SK-N-SH (cell line): ENCODE measurements around the gene PARD3. TPM values are rescaled to one million over a fixed set of nuclear protein-coding genes. Genes with fewer than 3 reads are reported as not detected.

Source experiments
- CTCF ChIA-PET: fragments of 300-600, 350-600 bp; formaldehyde crosslinking; extraction: SDS; loops from one replicate; lab custom pipeline; 2021; lab: Yijun Ruan, JAX
- POLR2A ChIA-PET: fragments of 350-600 bp; sonication (Branson Sonifier 250); formaldehyde crosslinking; extraction: SDS; loops from one replicate; lab custom pipeline; 2020; ENCODE audit warnings: antibody characterized with exemption, inconsistent platforms; lab: Yijun Ruan, JAX
- DNase-seq: peaks from one replicate; pipeline ENCODE4 v3.0.0; 2012
- H2AFZ ChIP-seq: fragments of 200-600 bp; sonication (generic); 2 replicates; pipeline ENCODE4 v1.8.1; 2016; ENCODE audit warnings: antibody characterized with exemption, mild to moderate bottlenecking, low read depth
- H3F3A ChIP-seq: fragments of 200-600 bp; sonication (generic); replicated peaks from 2 replicates; pipeline ENCODE3; 2016; ENCODE audit warnings: antibody characterized with exemption, mild to moderate bottlenecking; ENCODE audit not compliant: insufficient read depth
- H3K27ac ChIP-seq, 2 experiments: fragments of 200-500 bp in 1 of 2; fragments of 200-600 bp in 1 of 2; sonication (Bioruptor generic) in 1 of 2; sonication (generic), shearing (Covaris generic) in 1 of 2; 2 replicates each; pipeline versions ENCODE4 v1.5.1 to v1.6.1; 2014 to 2016; ENCODE audit warnings: low read depth in 2 of 2, inconsistent platforms in 1 of 2, low read length in 1 of 2, mild to moderate bottlenecking in 1 of 2, mixed read lengths in 1 of 2
- H3K27me3 ChIP-seq: fragments of 200-600 bp; sonication (generic), shearing (Covaris generic); 2 replicates; pipeline ENCODE4 v1.6.1; 2016; ENCODE audit warnings: mixed run types; ENCODE audit not compliant: insufficient read depth
- H3K36me3 ChIP-seq, 2 experiments: fragments of 200-500 bp in 1 of 2; fragments of 200-600 bp in 1 of 2; sonication (Bioruptor generic) in 1 of 2; sonication (generic) in 1 of 2; replicated peaks in 1 of 2; 2 replicates each; pipeline versions ENCODE3 to v1.5.1; 2014 to 2016; ENCODE audit warnings: low read length in 1 of 2, mild to moderate bottlenecking in 1 of 2; ENCODE audit not compliant: insufficient read depth in 2 of 2, control insufficient read depth in 1 of 2
- H3K4me1 ChIP-seq, 2 experiments: fragments of 200-500 bp in 1 of 2; fragments of 200-600 bp in 1 of 2; sonication (Bioruptor generic) in 1 of 2; sonication (generic), shearing (Covaris generic) in 1 of 2; 2 replicates each; pipeline versions ENCODE4 v1.5.1 to v1.6.1; 2014 to 2016; ENCODE audit warnings: low read depth in 1 of 2, low read length in 1 of 2, mixed run types in 1 of 2; ENCODE audit not compliant: insufficient read depth in 2 of 2, control insufficient read depth in 1 of 2
- H3K4me2 ChIP-seq: fragments of 200-600 bp; sonication (generic), shearing (Covaris generic); 2 replicates; pipeline ENCODE4 v1.6.1; 2017; ENCODE audit warnings: mixed run types
- H3K4me3 ChIP-seq, 2 experiments: fragments of 200-500 bp in 1 of 2; fragments of 200-600 bp in 1 of 2; sonication (Bioruptor generic) in 1 of 2; sonication (generic), shearing (Covaris generic) in 1 of 2; 2 replicates each; pipeline versions ENCODE4 v1.5.1 to v1.8.1; 2014 to 2016; ENCODE audit warnings: low read depth in 2 of 2, inconsistent platforms in 1 of 2, low read length in 1 of 2, mild to moderate bottlenecking in 1 of 2, mixed read lengths in 1 of 2, moderate library complexity in 1 of 2
- H3K79me2 ChIP-seq: fragments of 200-600 bp; sonication (generic); 2 replicates; pipeline ENCODE4 v1.8.1; 2017; ENCODE audit warnings: mild to moderate bottlenecking; ENCODE audit not compliant: insufficient read depth
- H3K9ac ChIP-seq: fragments of 200-600 bp; sonication (generic); 2 replicates; pipeline ENCODE4 v1.6.1; 2017; ENCODE audit warnings: mixed run types
- H3K9me2 ChIP-seq: fragments of 200-600 bp; sonication (generic); 2 replicates; pipeline ENCODE4 v1.6.1; 2017; ENCODE audit warnings: mixed run types
- H3K9me3 ChIP-seq: fragments of 200-600 bp; sonication (generic); 2 replicates; pipeline ENCODE4 v1.6.1; 2017; ENCODE audit warnings: mixed run types, mild to moderate bottlenecking, moderate library complexity
- H4K20me1 ChIP-seq: fragments of 200-600 bp; sonication (generic); 2 replicates; pipeline ENCODE4 v1.6.1; 2017; ENCODE audit warnings: mild to moderate bottlenecking, mixed run types; ENCODE audit not compliant: insufficient read depth
- EP300 ChIP-seq, 2 experiments: IDR thresholded peaks; 2 replicates each; pipeline versions ENCODE4 v1.4.0 to v1.6.1; 2012; ENCODE audit warnings: borderline replicate concordance in 1 of 2, low read depth in 1 of 2, low read length in 1 of 2
- EZH2phosphoT487 ChIP-seq: fragments of 200-600 bp; sonication (generic); IDR thresholded peaks from 2 replicates; pipeline ENCODE4 v1.6.1; 2017; ENCODE audit warnings: low read depth, mixed run types, mild to moderate bottlenecking, antibody characterized with exemption, moderate library complexity, borderline replicate concordance
- FOSL2 ChIP-seq: IDR thresholded peaks from 2 replicates; pipeline ENCODE4 v1.4.0; 2012; ENCODE audit warnings: low read depth, mild to moderate bottlenecking, moderate library complexity, borderline replicate concordance
- FOXM1 ChIP-seq: IDR thresholded peaks from 2 replicates; pipeline ENCODE4 v1.4.0; 2012; ENCODE audit warnings: low read depth, mild to moderate bottlenecking
- GATA2 ChIP-seq: sonication (generic); formaldehyde crosslinking; IDR thresholded peaks from 2 replicates; pipeline ENCODE4 v1.5.0; 2020; ENCODE audit warnings: mild to moderate bottlenecking, missing genetic modification reagents
- JUND ChIP-seq: IDR thresholded peaks from 2 replicates; pipeline ENCODE4 v1.4.0; 2012
- MAX ChIP-seq: IDR thresholded peaks from 2 replicates; pipeline ENCODE4 v1.4.0; 2012; ENCODE audit warnings: low read depth
- MEF2A ChIP-seq: IDR thresholded peaks from 2 replicates; pipeline ENCODE4 v1.4.0; 2012; ENCODE audit warnings: low read depth, borderline replicate concordance
- NRF1 ChIP-seq: IDR thresholded peaks from 2 replicates; pipeline ENCODE4 v1.6.1; 2012; ENCODE audit warnings: low read depth, mild to moderate bottlenecking, low read length
- SIN3A ChIP-seq: IDR thresholded peaks from 2 replicates; pipeline ENCODE4 v1.6.1; 2012; ENCODE audit warnings: low read depth, mild to moderate bottlenecking, low read length, moderate library complexity, borderline replicate concordance
- TCF12 ChIP-seq: IDR thresholded peaks from 2 replicates; pipeline ENCODE4 v1.4.0; 2012
- TEAD4 ChIP-seq: IDR thresholded peaks from 2 replicates; pipeline ENCODE4 v1.4.0; 2012; ENCODE audit warnings: mild to moderate bottlenecking, borderline replicate concordance; ENCODE audit not compliant: insufficient read depth
- YY1 ChIP-seq: IDR thresholded peaks from 2 replicates; pipeline ENCODE4 v1.4.0; 2012; ENCODE audit warnings: low read depth, mild to moderate bottlenecking
- WGBS: methylation state at CpG from one replicate; pipeline ENCODE4 v1.1.6; 2017; ENCODE audit warnings: low lambda C conversion rate; 5-methylcytosine and 5-hydroxymethylcytosine counted together
- polyA plus RNA-seq, 3 experiments: library from polyadenylated mRNA; depleted of rRNA; stranded (reverse); fragments of >200 nt; gene quantifications; 2 replicates each; pipeline ENCODE4 v1.2.3, GENCODE V29; 2012
- TF ChIP-seq, protein P1 (sequence below): IDR thresholded peaks from 2 replicates; pipeline ENCODE4; 2012
- TF ChIP-seq, protein P2 (sequence below): IDR thresholded peaks from 2 replicates; pipeline ENCODE4 v1.6.1; 2012; ENCODE audit warnings: mild to moderate bottlenecking, low read depth, low read length, moderate library complexity

Gene PARD3
- polyA plus RNA-seq, 1 of the 3 experiments (the other 2 are of a cell fraction) = 29.4 TPM

DNA sequence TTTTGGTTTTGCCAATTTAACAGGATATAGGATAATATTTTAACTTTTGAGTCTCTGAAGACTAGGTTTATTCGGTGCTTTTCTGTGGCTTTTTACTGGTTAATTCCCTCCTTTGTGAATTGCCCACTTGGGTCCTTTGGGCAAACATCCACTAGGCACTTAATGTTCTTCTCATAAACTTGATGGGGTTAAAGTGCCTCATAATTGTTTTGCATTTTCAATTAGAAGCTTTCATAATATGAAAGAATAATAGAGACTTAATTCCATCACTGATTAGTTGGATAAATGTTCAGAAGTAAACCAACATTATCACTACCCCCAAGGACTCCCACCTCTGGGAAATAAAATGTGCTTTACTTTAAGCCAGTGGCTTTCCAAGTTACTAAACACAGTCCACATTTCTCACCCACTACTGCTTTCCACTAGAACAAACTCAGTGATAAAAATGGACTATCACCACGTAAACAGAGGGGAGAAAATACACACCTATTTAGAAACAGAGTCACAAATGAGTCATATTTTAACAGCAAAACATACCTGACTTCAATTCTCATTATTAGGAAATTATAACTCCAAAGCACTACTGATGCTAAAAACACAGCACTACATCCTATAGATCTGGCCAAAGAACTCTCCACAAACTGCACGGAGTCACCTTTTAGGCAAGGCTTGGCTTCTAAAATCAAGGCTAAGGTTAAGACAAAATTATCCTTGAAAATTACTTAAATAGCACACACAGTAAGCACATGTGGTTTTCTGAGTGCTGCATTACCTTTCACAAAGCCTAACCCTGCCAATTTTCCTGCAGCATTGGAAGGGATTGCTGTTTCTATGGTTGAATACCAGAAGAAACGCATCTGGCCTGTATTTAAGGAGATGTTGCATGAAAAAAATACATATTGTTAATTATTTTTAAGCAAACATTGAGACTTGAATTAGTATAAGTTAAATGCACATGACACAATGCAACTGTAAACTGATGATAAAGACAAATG is 41.2 kb downstream of the PARD3 start:
- Histone ChIP-seq H2AFZ (no peak overlapping the region), H3K36me3 (no peaks in the 10 kb centered on the region), H3K4me1 (peaks cover 3 to 4% of the 10 kb centered on the region in 2 experiments; a peak in 2 of 4 replicates), H3K9ac (no peak overlapping the region), H3K4me3 (no peak overlapping the region), H4K20me1 (peaks cover 76% of the 10 kb centered on the region), H3K27ac (no peak overlapping the region), H3K79me2 (peaks cover 77% of the 10 kb centered on the region), H3K9me3 (no peaks in the 10 kb centered on the region), H3K4me2 (no peak overlapping the region), H3K27me3 (no peaks in the 10 kb centered on the region), H3K9me2 (no peaks in the 10 kb centered on the region), H3F3A (no peaks in the 10 kb centered on the region)
- no peak for DNase-seq
- WGBS = 96% methylated on average over 4 of the region's 4 CpGs
- TF ChIP-seq NRF1 (no peak), EZH2phosphoT487 (no peak), YY1 (no peak), TCF12 (no peak), FOSL2 (no peak), FOXM1 (no peak), GATA2 (CRISPR knock-in tag) (no peak), MEF2A (no peak), TEAD4 (no peak), EP300 (IDR thresholded peaks at IDR 0.05; ENCODE audit: borderline replicate concordance in 1 of 2, low read depth in 1 of 2, low read length in 1 of 2) (no peak), SIN3A (no peak), MAX (no peak), JUND (no peak)
- TF ChIP-seq, protein P1, sequence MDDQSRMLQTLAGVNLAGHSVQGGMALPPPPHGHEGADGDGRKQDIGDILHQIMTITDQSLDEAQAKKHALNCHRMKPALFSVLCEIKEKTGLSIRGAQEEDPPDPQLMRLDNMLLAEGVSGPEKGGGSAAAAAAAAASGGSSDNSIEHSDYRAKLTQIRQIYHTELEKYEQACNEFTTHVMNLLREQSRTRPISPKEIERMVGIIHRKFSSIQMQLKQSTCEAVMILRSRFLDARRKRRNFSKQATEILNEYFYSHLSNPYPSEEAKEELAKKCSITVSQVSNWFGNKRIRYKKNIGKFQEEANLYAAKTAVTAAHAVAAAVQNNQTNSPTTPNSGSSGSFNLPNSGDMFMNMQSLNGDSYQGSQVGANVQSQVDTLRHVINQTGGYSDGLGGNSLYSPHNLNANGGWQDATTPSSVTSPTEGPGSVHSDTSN = no peak
- TF ChIP-seq, protein P2, sequence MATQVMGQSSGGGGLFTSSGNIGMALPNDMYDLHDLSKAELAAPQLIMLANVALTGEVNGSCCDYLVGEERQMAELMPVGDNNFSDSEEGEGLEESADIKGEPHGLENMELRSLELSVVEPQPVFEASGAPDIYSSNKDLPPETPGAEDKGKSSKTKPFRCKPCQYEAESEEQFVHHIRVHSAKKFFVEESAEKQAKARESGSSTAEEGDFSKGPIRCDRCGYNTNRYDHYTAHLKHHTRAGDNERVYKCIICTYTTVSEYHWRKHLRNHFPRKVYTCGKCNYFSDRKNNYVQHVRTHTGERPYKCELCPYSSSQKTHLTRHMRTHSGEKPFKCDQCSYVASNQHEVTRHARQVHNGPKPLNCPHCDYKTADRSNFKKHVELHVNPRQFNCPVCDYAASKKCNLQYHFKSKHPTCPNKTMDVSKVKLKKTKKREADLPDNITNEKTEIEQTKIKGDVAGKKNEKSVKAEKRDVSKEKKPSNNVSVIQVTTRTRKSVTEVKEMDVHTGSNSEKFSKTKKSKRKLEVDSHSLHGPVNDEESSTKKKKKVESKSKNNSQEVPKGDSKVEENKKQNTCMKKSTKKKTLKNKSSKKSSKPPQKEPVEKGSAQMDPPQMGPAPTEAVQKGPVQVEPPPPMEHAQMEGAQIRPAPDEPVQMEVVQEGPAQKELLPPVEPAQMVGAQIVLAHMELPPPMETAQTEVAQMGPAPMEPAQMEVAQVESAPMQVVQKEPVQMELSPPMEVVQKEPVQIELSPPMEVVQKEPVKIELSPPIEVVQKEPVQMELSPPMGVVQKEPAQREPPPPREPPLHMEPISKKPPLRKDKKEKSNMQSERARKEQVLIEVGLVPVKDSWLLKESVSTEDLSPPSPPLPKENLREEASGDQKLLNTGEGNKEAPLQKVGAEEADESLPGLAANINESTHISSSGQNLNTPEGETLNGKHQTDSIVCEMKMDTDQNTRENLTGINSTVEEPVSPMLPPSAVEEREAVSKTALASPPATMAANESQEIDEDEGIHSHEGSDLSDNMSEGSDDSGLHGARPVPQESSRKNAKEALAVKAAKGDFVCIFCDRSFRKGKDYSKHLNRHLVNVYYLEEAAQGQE = no peak
- POLR2A ChIA-PET = no interaction called here
- CTCF ChIA-PET = no interaction called here
